NOMO-1 treated with DMSO at 0.1 percent for 48 hours (cell line): ENCODE measurements around the gene ENPP6.

Experiments used
- DNase-seq: peaks from one replicate; lab custom pipeline; 2025; ENCODE audit not compliant: unreplicated experiment; lab: John Stamatoyannopoulos, UW

Gene ENPP6

GRCh38 chr4:184110452-184111224, 107.0 kb downstream of the ENPP6 start:
- DNase-seq = no peak

GRCh38 chr4:184108006-184108501, 109.6 kb downstream of the ENPP6 start:
- no peak for DNase-seq

- DNase-seq = no peak
Measured at GRCh38 chr4:184104419-184105101, 113.1 kb downstream of the ENPP6 start.

- no peak for DNase-seq
Measured at GRCh38 chr4:184103527-184104264, 114.0 kb downstream of the ENPP6 start.

- DNase-seq = no peak
Measured at GRCh38 chr4:184102927-184103326, 114.7 kb downstream of the ENPP6 start.

- no peak for DNase-seq
Measured at GRCh38 chr4:184102488-184102887, 115.2 kb downstream of the ENPP6 start.

GRCh38 chr4:184101711-184102110, 116.0 kb downstream of the ENPP6 start:
- no peak for DNase-seq

- DNase-seq = no peak
Measured at GRCh38 chr4:184100297-184100885, 117.3 kb downstream of the ENPP6 start.

- no peak for DNase-seq
Measured at GRCh38 chr4:184099535-184099966, 118.1 kb downstream of the ENPP6 start.

- DNase-seq = no peak
Measured at GRCh38 chr4:184099000-184099399, 118.7 kb downstream of the ENPP6 start.

GRCh38 chr4:184097815-184098214, 119.9 kb downstream of the ENPP6 start:
- no peak for DNase-seq

GRCh38 chr4:184097241-184097605, 120.5 kb downstream of the ENPP6 start:
- DNase-seq = no peak

- no peak for DNase-seq
Measured at GRCh38 chr4:184096561-184097240, 121.0 kb downstream of the ENPP6 start.

GRCh38 chr4:184094532-184095159, 123.0 kb downstream of the ENPP6 start:
- no peak for DNase-seq

- no peak for DNase-seq
Measured at GRCh38 chr4:184091986-184092385, 125.7 kb downstream of the ENPP6 start.

- no peak for DNase-seq
Measured at GRCh38 chr4:184090571-184090970, 127.1 kb downstream of the ENPP6 start.

GRCh38 chr4:184080674-184081073, 137.0 kb downstream of the ENPP6 start:
- DNase-seq = no peak

- DNase-seq = no peak
Measured at GRCh38 chr4:184074677-184075388, 142.8 kb downstream of the ENPP6 start.

GRCh38 chr4:184067931-184068554, 149.6 kb downstream of the ENPP6 start:
- DNase-seq = no peak
